ENCODE measurements around the gene KCNE1. TPM values are rescaled to one million over a fixed set of nuclear protein-coding genes. Genes with fewer than 3 reads are reported as not detected.

The KCNE1 gene
- total RNA-seq, 1 experiment from 2014 or later, result 0.14 TPM

DNA sequence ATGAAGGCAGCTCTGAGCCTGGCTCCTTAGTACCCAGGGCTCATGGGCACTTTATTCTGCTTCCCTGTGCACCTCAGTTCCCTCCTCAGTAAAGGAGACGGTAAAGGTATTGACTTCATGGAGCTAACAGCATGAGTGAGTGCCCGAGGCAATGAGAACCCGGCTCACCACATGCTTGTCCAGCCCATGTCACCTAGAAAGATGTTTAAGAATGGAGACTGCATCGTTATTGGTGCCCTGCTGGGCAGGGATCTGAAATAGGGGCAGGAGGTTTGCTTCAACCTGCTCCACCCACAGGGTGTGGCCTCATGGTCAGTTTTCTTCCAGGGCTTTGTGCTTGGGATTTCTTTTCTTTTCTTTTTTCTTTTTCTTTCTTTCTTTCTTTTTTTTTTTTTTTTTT lies 7.0 kb upstream of the KCNE1 start:
- Mint-ChIP-seq H3K27me3 (ENCODE audit: insufficient read depth, unreplicated experiment) (no peaks in the 10 kb centered on the region), H3K4me1 (ENCODE audit: insufficient read depth, unreplicated experiment) (no peaks in the 10 kb centered on the region), H3K27ac (ENCODE audit: low read depth, unreplicated experiment) (no peak overlapping the region), H3K4me3 (ENCODE audit: unreplicated experiment) (no peak overlapping the region), H3K36me3 (ENCODE audit: insufficient read depth, unreplicated experiment) (peaks cover 16% of the 10 kb centered on the region), H3K9me3 (ENCODE audit: unreplicated experiment) (no peaks in the 10 kb centered on the region)
- intact Hi-C loops (cut with micrococcal nuclease), result no loop called here
- ChIA-PET CTCF (no interaction called here), POLR2A (no interaction called here)
- DNase-seq (ENCODE audit: unreplicated experiment), result no peak
- no TSS peak for BruUV-seq (replicated peaks)
- TF ChIP-seq, protein P1, sequence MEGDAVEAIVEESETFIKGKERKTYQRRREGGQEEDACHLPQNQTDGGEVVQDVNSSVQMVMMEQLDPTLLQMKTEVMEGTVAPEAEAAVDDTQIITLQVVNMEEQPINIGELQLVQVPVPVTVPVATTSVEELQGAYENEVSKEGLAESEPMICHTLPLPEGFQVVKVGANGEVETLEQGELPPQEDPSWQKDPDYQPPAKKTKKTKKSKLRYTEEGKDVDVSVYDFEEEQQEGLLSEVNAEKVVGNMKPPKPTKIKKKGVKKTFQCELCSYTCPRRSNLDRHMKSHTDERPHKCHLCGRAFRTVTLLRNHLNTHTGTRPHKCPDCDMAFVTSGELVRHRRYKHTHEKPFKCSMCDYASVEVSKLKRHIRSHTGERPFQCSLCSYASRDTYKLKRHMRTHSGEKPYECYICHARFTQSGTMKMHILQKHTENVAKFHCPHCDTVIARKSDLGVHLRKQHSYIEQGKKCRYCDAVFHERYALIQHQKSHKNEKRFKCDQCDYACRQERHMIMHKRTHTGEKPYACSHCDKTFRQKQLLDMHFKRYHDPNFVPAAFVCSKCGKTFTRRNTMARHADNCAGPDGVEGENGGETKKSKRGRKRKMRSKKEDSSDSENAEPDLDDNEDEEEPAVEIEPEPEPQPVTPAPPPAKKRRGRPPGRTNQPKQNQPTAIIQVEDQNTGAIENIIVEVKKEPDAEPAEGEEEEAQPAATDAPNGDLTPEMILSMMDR (IDR thresholded peaks at IDR 0.05; ENCODE audit: unreplicated experiment), result no peak

DNA sequence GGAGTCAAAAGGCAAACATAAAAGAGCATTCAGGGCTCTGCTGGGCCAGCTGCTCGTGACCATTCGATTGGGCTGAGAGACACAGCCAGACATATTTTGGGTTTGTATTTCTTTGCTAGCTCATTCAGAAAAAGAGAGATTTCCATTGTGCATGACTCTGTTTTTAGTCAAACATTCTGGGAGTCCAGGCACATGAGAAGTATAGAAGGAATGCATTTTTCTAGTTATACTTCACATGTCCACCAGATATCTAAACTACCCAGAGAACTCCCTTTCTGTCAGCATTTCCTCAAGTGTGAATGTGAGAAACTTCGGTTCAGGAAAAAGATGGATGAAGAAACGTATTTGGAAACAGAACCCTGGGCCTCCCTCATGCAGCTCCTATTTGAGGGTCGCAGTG lies 6.3 kb upstream of the KCNE1 start:
- ChIA-PET CTCF (interaction anchor here (0.5 to 0.7 kb wide), 2 partner anchors 9 to 110 kb away, joined by 3 to 4 read pairs; no protein-coding TSS in a partner anchor), POLR2A (interaction anchor here (0.7 to 4.4 kb wide), 2 partner anchors 8 to 9 kb away, joined by 3 to 22 read pairs; no protein-coding TSS in a partner anchor)
- H3K27me3 Mint-ChIP-seq (ENCODE audit: insufficient read depth, unreplicated experiment), result no peaks in the 10 kb centered on the region
- TF ChIP-seq, protein P1 (IDR thresholded peaks at IDR 0.05; ENCODE audit: unreplicated experiment), result no peak
- no TSS peak for BruUV-seq (replicated peaks)
- peaks cover 16% of the 10 kb centered on the region for H3K36me3 Mint-ChIP-seq (ENCODE audit: insufficient read depth, unreplicated experiment)
- no peak overlapping the region for H3K27ac Mint-ChIP-seq (ENCODE audit: low read depth, unreplicated experiment)
- DNase-seq (ENCODE audit: unreplicated experiment), result no peak
- H3K4me3 Mint-ChIP-seq (ENCODE audit: unreplicated experiment), result no peak overlapping the region
- H3K4me1 Mint-ChIP-seq (ENCODE audit: insufficient read depth, unreplicated experiment), result peaks cover 5% of the 10 kb centered on the region
- H3K9me3 Mint-ChIP-seq (ENCODE audit: unreplicated experiment), result no peaks in the 10 kb centered on the region
- intact Hi-C loops (cut with micrococcal nuclease), result no loop called here

DNA sequence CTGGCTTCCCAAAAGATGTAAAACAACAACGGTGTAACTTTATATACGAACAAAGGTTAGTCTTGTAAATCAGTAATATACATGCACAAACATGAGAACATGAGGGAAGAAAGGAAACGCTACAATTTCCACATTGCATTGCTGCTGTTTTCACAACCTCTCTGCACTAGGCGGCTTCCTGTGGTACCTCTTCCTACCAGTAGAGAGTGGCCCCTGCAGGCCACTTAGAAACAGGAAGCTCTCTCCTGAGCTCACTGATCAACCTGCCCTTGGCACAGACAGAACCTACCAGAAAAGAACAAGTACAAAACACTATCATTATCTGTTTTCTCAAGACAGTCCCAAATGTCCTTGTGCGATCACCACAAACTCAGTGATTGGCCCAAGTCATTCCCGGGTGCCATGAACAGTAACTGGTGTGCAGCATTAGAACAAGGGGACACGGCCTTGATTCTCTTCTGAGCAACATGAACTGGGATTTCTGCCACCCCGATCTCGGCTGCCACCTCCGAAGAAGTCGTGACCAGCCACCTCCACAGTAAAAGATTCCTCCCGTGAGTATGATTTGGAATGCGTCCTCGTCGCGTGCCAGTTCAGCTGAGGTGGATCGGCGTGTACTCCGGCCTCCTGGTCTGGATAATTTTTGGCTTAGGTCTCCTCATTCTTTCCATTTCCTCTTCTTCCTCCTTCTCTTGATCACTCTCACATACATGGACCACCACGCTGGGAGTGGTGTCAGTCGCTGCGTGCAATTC lies 5.7 kb upstream of the KCNE1 start:
- CTCF ChIA-PET, result interaction anchor here (0.5 to 0.7 kb wide), 3 partner anchors 10 to 111 kb away, joined by 3 to 4 read pairs (median 3); no protein-coding TSS in a partner anchor
- Mint-ChIP-seq H3K27ac (ENCODE audit: low read depth, unreplicated experiment) (no peak overlapping the region), H3K4me3 (ENCODE audit: unreplicated experiment) (no peak overlapping the region), H3K36me3 (ENCODE audit: insufficient read depth, unreplicated experiment) (peaks cover 16% of the 10 kb centered on the region), H3K4me1 (ENCODE audit: insufficient read depth, unreplicated experiment) (peaks cover 11% of the 10 kb centered on the region), H3K9me3 (ENCODE audit: unreplicated experiment) (no peaks in the 10 kb centered on the region), H3K27me3 (ENCODE audit: insufficient read depth, unreplicated experiment) (no peaks in the 10 kb centered on the region)
- no peak for DNase-seq (ENCODE audit: unreplicated experiment)
- POLR2A ChIA-PET, result interaction anchor here (4.4 kb wide), 1 partner anchor 9 kb away, joined by 22 read pairs; no protein-coding TSS in a partner anchor
- TF ChIP-seq, protein P1 (IDR thresholded peaks at IDR 0.05; ENCODE audit: unreplicated experiment), result no peak
- BruUV-seq (replicated peaks), result TSS peak; percentile 23
- intact Hi-C loops (cut with micrococcal nuclease), result no loop called here

DNA sequence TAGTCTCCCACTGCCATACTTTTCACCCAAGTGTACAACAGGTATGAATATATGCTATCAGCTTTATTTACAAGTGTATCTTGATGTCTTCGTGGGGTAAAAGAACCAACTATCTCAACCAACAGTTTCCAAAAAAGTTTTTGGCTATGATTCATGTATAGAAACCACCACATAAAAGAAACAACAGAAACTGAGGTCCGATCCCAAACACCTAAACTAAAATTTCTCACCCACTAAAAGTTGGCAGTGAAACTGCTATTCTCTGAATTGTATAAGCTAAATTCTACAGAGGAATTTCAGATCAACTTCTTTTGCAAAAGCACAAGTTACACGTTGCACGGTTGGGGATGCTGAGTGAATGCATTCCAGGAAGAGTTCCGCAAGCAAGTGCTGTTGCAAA lies 5.0 kb upstream of the KCNE1 start:
- Mint-ChIP-seq H3K27me3 (ENCODE audit: insufficient read depth, unreplicated experiment) (no peaks in the 10 kb centered on the region), H3K27ac (ENCODE audit: low read depth, unreplicated experiment) (no peak overlapping the region), H3K4me3 (ENCODE audit: unreplicated experiment) (no peak overlapping the region), H3K9me3 (ENCODE audit: unreplicated experiment) (no peaks in the 10 kb centered on the region), H3K36me3 (ENCODE audit: insufficient read depth, unreplicated experiment) (peaks cover 16% of the 10 kb centered on the region), H3K4me1 (ENCODE audit: insufficient read depth, unreplicated experiment) (peaks cover 12% of the 10 kb centered on the region)
- CTCF ChIA-PET, result no interaction called here
- no TSS peak for BruUV-seq (replicated peaks)
- no peak for DNase-seq (ENCODE audit: unreplicated experiment)
- TF ChIP-seq, protein P1 (IDR thresholded peaks at IDR 0.05; ENCODE audit: unreplicated experiment), result no peak
- POLR2A ChIA-PET, result interaction anchor here (4.4 kb wide), 1 partner anchor 9 kb away, joined by 22 read pairs; no protein-coding TSS in a partner anchor
- intact Hi-C loops (cut with micrococcal nuclease), result no loop called here
